Endothelial cell (in vitro differentiated cells): ENCODE results near the gene BEND5. TPM values are rescaled to one million over a fixed set of nuclear protein-coding genes. Genes with fewer than 3 reads are reported as not detected.

Experiments
- DNase-seq: peaks from one replicate; pipeline ENCODE4 v3.0.0; 2021; ENCODE audit warnings: low spot score
- H3K27ac Mint-ChIP-seq: one replicate; pipeline ENCODE4 v1.8.0; 2021; ENCODE audit warnings: mixed read lengths, inconsistent platforms; ENCODE audit not compliant: unreplicated experiment
- H3K27me3 Mint-ChIP-seq: one replicate; pipeline ENCODE4 v1.8.0; 2021; ENCODE audit warnings: mild to moderate bottlenecking, moderate library complexity, mixed read lengths, inconsistent platforms; ENCODE audit not compliant: unreplicated experiment
- H3K36me3 Mint-ChIP-seq: one replicate; pipeline ENCODE4 v1.8.0; 2021; ENCODE audit warnings: mild to moderate bottlenecking, low read depth, mixed read lengths, inconsistent platforms; ENCODE audit not compliant: unreplicated experiment
- H3K4me1 Mint-ChIP-seq: one replicate; pipeline ENCODE4 v1.8.0; 2021; ENCODE audit warnings: mild to moderate bottlenecking, mixed read lengths, inconsistent platforms; ENCODE audit not compliant: unreplicated experiment
- H3K4me3 Mint-ChIP-seq: one replicate; pipeline ENCODE4 v1.8.0; 2021; ENCODE audit warnings: mild to moderate bottlenecking, mixed read lengths, inconsistent platforms; ENCODE audit not compliant: unreplicated experiment
- H3K9me3 Mint-ChIP-seq: one replicate; pipeline ENCODE4 v1.8.0; 2021; ENCODE audit warnings: mixed read lengths, inconsistent platforms; ENCODE audit not compliant: unreplicated experiment
- CTCF ChIP-seq: fragments of 200-600 bp; sonication (generic); IDR thresholded peaks from one replicate; pipeline ENCODE4 v1.5.0; 2021; ENCODE audit warnings: antibody characterized with exemption; ENCODE audit not compliant: unreplicated experiment
- long read RNA-seq: library from polyadenylated mRNA; unstranded; transcript quantifications from one replicate; pipeline ENCODE4 v2.0.0, GENCODE V29; 2020; ENCODE audit not compliant: unreplicated experiment
- total RNA-seq: library from RNA; stranded (reverse); fragmentation: NEBNext Ultra II Directional; extraction: Animal tissue kit (Norgen Biotek cat#: 25700); gene quantifications from one replicate; pipeline ENCODE4 v1.2.1, GENCODE V29; 2021; ENCODE audit not compliant: unreplicated experiment

BEND5 gene
- total RNA-seq, result 9.1 TPM
- long read RNA-seq, transcript BEND5-201 (6 exons, 1,716 nt), result major isoform, 7 of 14 reads
- long read RNA-seq, partial matches to known transcripts, result 1 of 14 reads
- long read RNA-seq, other reads (novel, unspliced or antisense), result 2 of 14 reads

- H3K4me1 Mint-ChIP-seq, result peaks cover 16% of the 10 kb centered on the region
- peaks cover 3% of the 10 kb centered on the region for H3K27me3 Mint-ChIP-seq
- DNase-seq, result peak; percentile 61
- no peaks in the 10 kb centered on the region for H3K9me3 Mint-ChIP-seq
- TF ChIP-seq CTCF, result no peak
- H3K36me3 Mint-ChIP-seq, result peaks cover 9% of the 10 kb centered on the region
- H3K4me3 Mint-ChIP-seq, result peak within 1 kb of the TSS; percentile 98
- H3K27ac Mint-ChIP-seq, result peak within 1 kb of the TSS; percentile 85
These were observed at the start of gene BEND5 for GRCh38 chr1:48776393-48777218. TSS of gene BEND5 (minus strand) at chr1:48776891. CDS start at chr1:48776831, 60 bp downstream.

- TF ChIP-seq CTCF, result no peak
- Mint-ChIP-seq H3K36me3 (no peaks in the 10 kb centered on the region), H3K4me3 (no peak overlapping the region), H3K27me3 (peaks cover 2% of the 10 kb centered on the region), H3K4me1 (no peaks in the 10 kb centered on the region), H3K27ac (no peak overlapping the region), H3K9me3 (no peaks in the 10 kb centered on the region)
- DNase-seq, result no peak
These were observed 46.5 kb upstream of the BEND5 start for GRCh38 chr1:48823168-48823567.

GRCh38 chr1:48820491-48820890 is 43.8 kb upstream of the BEND5 start:
- H3K4me3 Mint-ChIP-seq, result no peak overlapping the region
- H3K4me1 Mint-ChIP-seq, result no peaks in the 10 kb centered on the region
- no peak for DNase-seq
- H3K27ac Mint-ChIP-seq, result no peak overlapping the region
- TF ChIP-seq CTCF, result no peak
- no peaks in the 10 kb centered on the region for H3K36me3 Mint-ChIP-seq
- H3K27me3 Mint-ChIP-seq, result peaks cover 2% of the 10 kb centered on the region
- H3K9me3 Mint-ChIP-seq, result no peaks in the 10 kb centered on the region

- Mint-ChIP-seq H3K9me3 (no peaks in the 10 kb centered on the region), H3K27me3 (no peaks in the 10 kb centered on the region), H3K4me1 (no peaks in the 10 kb centered on the region), H3K27ac (no peak overlapping the region), H3K4me3 (no peak overlapping the region), H3K36me3 (no peaks in the 10 kb centered on the region)
- peak; percentile 79 for DNase-seq
- TF ChIP-seq CTCF, result peak; percentile 71
These were observed 40.9 kb upstream of the BEND5 start for GRCh38 chr1:48817505-48818114.

GRCh38 chr1:48810740-48811139 is 34.0 kb upstream of the BEND5 start:
- Mint-ChIP-seq H3K27ac (no peak overlapping the region), H3K4me3 (no peak overlapping the region), H3K36me3 (no peaks in the 10 kb centered on the region), H3K9me3 (no peaks in the 10 kb centered on the region), H3K4me1 (no peaks in the 10 kb centered on the region), H3K27me3 (peaks cover 1% of the 10 kb centered on the region)
- no peak for DNase-seq
- no peak for TF ChIP-seq CTCF
